22Rv1 (cell line): ENCODE results near the gene HIC1.

Source experiments
- ZFX ChIP-seq: fragments of 450-650 bp; IDR thresholded peaks from 2 replicates; pipeline ENCODE4 v1.6.1; 2017; ENCODE audit warnings: antibody characterized with exemption, borderline replicate concordance
- TF ChIP-seq, protein P1 (sequence below): fragments of 450-650 bp; IDR thresholded peaks from 2 replicates; pipeline ENCODE4 v1.5.1; 2017; ENCODE audit warnings: mild to moderate bottlenecking

DNA sequence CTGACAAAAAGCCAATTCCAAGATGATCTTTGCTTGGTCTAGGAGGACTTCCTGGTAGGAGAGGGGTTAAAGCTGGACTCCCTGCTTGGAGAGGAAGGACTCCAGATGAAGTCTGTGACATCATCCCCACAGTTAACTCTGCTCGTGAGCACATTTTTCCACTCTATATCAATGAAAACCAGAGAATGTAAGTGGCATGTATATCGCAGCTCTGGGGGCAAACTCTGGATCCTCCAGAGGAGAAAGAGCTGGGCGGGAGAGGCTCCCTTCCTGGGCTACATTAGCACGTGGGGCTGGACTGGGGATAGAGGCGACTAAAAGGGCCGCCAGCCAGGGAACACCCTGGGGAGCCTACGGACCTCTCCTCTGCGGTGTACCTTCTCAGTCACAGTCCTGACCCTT lies 34.1 kb downstream of the HIC1 start:
- TF ChIP-seq, protein P1, sequence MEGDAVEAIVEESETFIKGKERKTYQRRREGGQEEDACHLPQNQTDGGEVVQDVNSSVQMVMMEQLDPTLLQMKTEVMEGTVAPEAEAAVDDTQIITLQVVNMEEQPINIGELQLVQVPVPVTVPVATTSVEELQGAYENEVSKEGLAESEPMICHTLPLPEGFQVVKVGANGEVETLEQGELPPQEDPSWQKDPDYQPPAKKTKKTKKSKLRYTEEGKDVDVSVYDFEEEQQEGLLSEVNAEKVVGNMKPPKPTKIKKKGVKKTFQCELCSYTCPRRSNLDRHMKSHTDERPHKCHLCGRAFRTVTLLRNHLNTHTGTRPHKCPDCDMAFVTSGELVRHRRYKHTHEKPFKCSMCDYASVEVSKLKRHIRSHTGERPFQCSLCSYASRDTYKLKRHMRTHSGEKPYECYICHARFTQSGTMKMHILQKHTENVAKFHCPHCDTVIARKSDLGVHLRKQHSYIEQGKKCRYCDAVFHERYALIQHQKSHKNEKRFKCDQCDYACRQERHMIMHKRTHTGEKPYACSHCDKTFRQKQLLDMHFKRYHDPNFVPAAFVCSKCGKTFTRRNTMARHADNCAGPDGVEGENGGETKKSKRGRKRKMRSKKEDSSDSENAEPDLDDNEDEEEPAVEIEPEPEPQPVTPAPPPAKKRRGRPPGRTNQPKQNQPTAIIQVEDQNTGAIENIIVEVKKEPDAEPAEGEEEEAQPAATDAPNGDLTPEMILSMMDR = no peak
- TF ChIP-seq ZFX = no peak
